H9 (cell line): ENCODE data around the gene RNF103. TPM values are rescaled to one million over a fixed set of nuclear protein-coding genes. Genes with fewer than 3 reads are reported as not detected.

Experiments used
- DNase-seq: peaks from one replicate; pipeline ENCODE4 v3.0.0-alpha.2; 2017
- H2AFZ ChIP-seq: one replicate; pipeline ENCODE4 v1.6.1; 2013; ENCODE audit warnings: mild to moderate bottlenecking, low read length, control low read depth, moderate library complexity
- H2AK5ac ChIP-seq: 2 replicates; pipeline ENCODE4 v1.6.1; 2013; ENCODE audit warnings: low read length, control low read depth, mixed read lengths; ENCODE audit not compliant: insufficient read length
- H2BK120ac ChIP-seq: one replicate; pipeline ENCODE4 v1.6.1; 2013; ENCODE audit warnings: low read depth, mild to moderate bottlenecking, low read length, control low read depth, inconsistent platforms; ENCODE audit not compliant: poor library complexity, severe bottlenecking
- H2BK12ac ChIP-seq: 2 replicates; pipeline ENCODE4 v1.6.1; 2013; ENCODE audit warnings: low read length, control low read depth, mixed read lengths, low read depth; ENCODE audit not compliant: insufficient read length
- H2BK15ac ChIP-seq: 2 replicates; pipeline ENCODE4 v1.6.1; 2013; ENCODE audit warnings: low read depth, low read length, control low read depth
- H2BK20ac ChIP-seq: one replicate; pipeline ENCODE4 v1.6.1; 2013; ENCODE audit warnings: low read depth, mild to moderate bottlenecking, low read length, control low read depth, inconsistent platforms; ENCODE audit not compliant: poor library complexity, severe bottlenecking
- H2BK5ac ChIP-seq: 2 replicates; pipeline ENCODE4 v1.6.1; 2013; ENCODE audit warnings: low read length, control low read depth, mixed read lengths; ENCODE audit not compliant: insufficient read length
- H3K14ac ChIP-seq: 2 replicates; pipeline ENCODE4 v1.6.1; 2013; ENCODE audit warnings: low read length, control low read depth; ENCODE audit not compliant: insufficient read depth
- H3K18ac ChIP-seq: 2 replicates; pipeline ENCODE4 v1.6.1; 2013; ENCODE audit warnings: low read depth, mild to moderate bottlenecking, mixed read lengths, low read length, control low read depth; ENCODE audit not compliant: insufficient read length
- H3K23ac ChIP-seq: 2 replicates; pipeline ENCODE4 v1.6.1; 2013; ENCODE audit warnings: low read length, control low read depth, mixed read lengths, low read depth; ENCODE audit not compliant: insufficient read length
- H3K23me2 ChIP-seq: 2 replicates; pipeline ENCODE4 v1.6.1; 2013; ENCODE audit warnings: low read depth, mild to moderate bottlenecking, mixed read lengths, low read length, control low read depth; ENCODE audit not compliant: insufficient read length, poor library complexity, severe bottlenecking
- H3K27ac ChIP-seq: 2 replicates; pipeline ENCODE4 v1.5.1; 2013; ENCODE audit warnings: low read length, control low read depth, mixed read lengths, low read depth; ENCODE audit not compliant: insufficient read length
- H3K27me3 ChIP-seq: 2 replicates; pipeline ENCODE4 v1.6.1; 2013; ENCODE audit warnings: low read length, control low read depth, inconsistent platforms; ENCODE audit not compliant: insufficient read depth
- H3K4ac ChIP-seq: 2 replicates; pipeline ENCODE4 v1.6.1; 2013; ENCODE audit warnings: low read depth, mild to moderate bottlenecking, control low read depth, inconsistent platforms, low read length, moderate library complexity
- H3K4me1 ChIP-seq: 2 replicates; pipeline ENCODE4 v1.6.1; 2013; ENCODE audit warnings: low read length, control low read depth, inconsistent platforms; ENCODE audit not compliant: insufficient read depth
- H3K4me2 ChIP-seq: 2 replicates; pipeline ENCODE4 v1.6.1; 2013; ENCODE audit warnings: low read length, control low read depth, mixed read lengths; ENCODE audit not compliant: insufficient read length, insufficient read depth
- H3K56ac ChIP-seq: 2 replicates; pipeline ENCODE4 v1.6.1; 2013; ENCODE audit warnings: low read depth, mild to moderate bottlenecking, mixed read lengths, low read length, control low read depth; ENCODE audit not compliant: insufficient read length
- H3K79me1 ChIP-seq: 2 replicates; pipeline ENCODE4 v1.6.1; 2013; ENCODE audit warnings: low read depth, mild to moderate bottlenecking, moderate library complexity, low read length, control low read depth, inconsistent platforms; ENCODE audit not compliant: insufficient read depth, poor library complexity, severe bottlenecking
- H3K79me2 ChIP-seq: 2 replicates; pipeline ENCODE4 v1.6.1; 2013; ENCODE audit warnings: low read length, control low read depth, inconsistent platforms; ENCODE audit not compliant: insufficient read depth
- H3K9ac ChIP-seq: 2 replicates; pipeline ENCODE4 v1.6.1; 2013; ENCODE audit warnings: low read length, control low read depth, mixed read lengths; ENCODE audit not compliant: insufficient read length; ENCODE audit errors: extremely low read depth
- H3K9me3 ChIP-seq: one replicate; pipeline ENCODE4 v1.6.1; 2013; ENCODE audit warnings: low read depth, low read length, inconsistent platforms; ENCODE audit not compliant: control insufficient read depth
- H3T11ph ChIP-seq: one replicate; pipeline ENCODE4 v1.6.1; 2013; ENCODE audit warnings: mild to moderate bottlenecking, low read length, control low read depth, inconsistent platforms
- H4K20me1 ChIP-seq: one replicate; pipeline ENCODE4 v1.6.1; 2013; ENCODE audit not compliant: control insufficient read depth, insufficient read length, insufficient read depth
- H4K5ac ChIP-seq: 2 replicates; pipeline ENCODE4 v1.6.1; 2013; ENCODE audit warnings: low read depth, mild to moderate bottlenecking, mixed read lengths, low read length, control low read depth; ENCODE audit not compliant: insufficient read length
- H4K8ac ChIP-seq: replicated peaks from 2 replicates; pipeline ENCODE4 v1.6.1; 2013; ENCODE audit warnings: low read length, control low read depth, mixed read lengths, low read depth; ENCODE audit not compliant: insufficient read length
- H4K91ac ChIP-seq: 2 replicates; pipeline ENCODE4 v1.6.1; 2013; ENCODE audit warnings: low read depth, mild to moderate bottlenecking, moderate library complexity, mixed read lengths, low read length, control low read depth; ENCODE audit not compliant: insufficient read length
- H3K27ac Mint-ChIP-seq, 3 experiments: 2 replicates in 2 of 3; 3 replicates in 1 of 3; pipeline ENCODE4 v1.8.0; 2020 to 2021; ENCODE audit warnings: mixed read lengths in 3 of 3, mild to moderate bottlenecking in 1 of 3, moderate library complexity in 1 of 3
- H3K27me3 Mint-ChIP-seq: 2 replicates; pipeline ENCODE4 v1.8.0; 2021; ENCODE audit warnings: low read depth, mild to moderate bottlenecking, moderate library complexity, mixed read lengths
- H3K36me3 Mint-ChIP-seq, 3 experiments: 2 replicates in 2 of 3; 3 replicates in 1 of 3; pipeline ENCODE4 v1.8.0; 2020 to 2021; ENCODE audit warnings: low read depth in 3 of 3, mixed read lengths in 3 of 3; ENCODE audit not compliant: insufficient read depth in 1 of 3
- H3K4me1 Mint-ChIP-seq, 2 experiments: 2 replicates each; pipeline ENCODE4 v1.8.0; 2020; ENCODE audit warnings: mixed read lengths in 2 of 2
- H3K4me3 Mint-ChIP-seq, 2 experiments: 2 replicates in 1 of 2; 3 replicates in 1 of 2; pipeline ENCODE4 v1.8.0; 2020 to 2021; ENCODE audit warnings: mild to moderate bottlenecking in 2 of 2, mixed read lengths in 2 of 2, moderate library complexity in 1 of 2
- H3K9me3 Mint-ChIP-seq, 2 experiments: 2 replicates in 1 of 2; 3 replicates in 1 of 2; pipeline ENCODE4 v1.8.0; 2020; ENCODE audit warnings: mild to moderate bottlenecking in 2 of 2, mixed read lengths in 2 of 2, moderate library complexity in 1 of 2
- CTCF ChIP-seq: fragments of 200-600 bp; sonication (generic); conservative IDR thresholded peaks from 3 replicates; pipeline ENCODE4 v1.8.0; 2021; ENCODE audit warnings: antibody characterized with exemption, mild to moderate bottlenecking
- WGBS: extraction: QIAGEN DNeasy Blood & Tissue Kit; methylation state at CpG from one replicate; pipeline ENCODE4 v1.1.7; 2013; ENCODE audit warnings: missing lambda C conversion rate, low lambda C conversion rate, mixed read lengths; ENCODE audit not compliant: insufficient read length; ENCODE audit errors: extremely low coverage; 5-methylcytosine and 5-hydroxymethylcytosine counted together
- total RNA-seq: library from RNA; stranded (reverse); gene quantifications from 2 replicates; pipeline ENCODE4 v1.2.1, GENCODE V29; 2021

Gene RNF103
- total RNA-seq, 1 experiment from 2014 or later, result 7.1 TPM

GRCh38 chr2:86632672-86633071, 9.0 kb upstream of the RNF103 start:
- Histone ChIP-seq H2BK15ac (no peak overlapping the region), H4K5ac (no peak overlapping the region), H3K4me1 (no peaks in the 10 kb centered on the region), H3K9ac (no peak overlapping the region), H3K4ac (no peak overlapping the region), H4K91ac (no peak overlapping the region), H3K18ac (no peak overlapping the region), H2BK5ac (no peak overlapping the region), H3K79me2 (no peaks in the 10 kb centered on the region), H3K14ac (no peak overlapping the region), H3K27me3 (no peaks in the 10 kb centered on the region), H3K23ac (no peak overlapping the region), H3K27ac (no peak overlapping the region), H3K56ac (no peak overlapping the region), H2BK12ac (no peak overlapping the region), H4K8ac (no peak overlapping the region), H3K23me2 (no peaks in the 10 kb centered on the region), H3K4me2 (no peak overlapping the region), H3K79me1 (no peaks in the 10 kb centered on the region), H4K20me1 (no peaks in the 10 kb centered on the region), H2AK5ac (no peak overlapping the region), H2AFZ (no peak overlapping the region), H2BK20ac (no peak overlapping the region), H3T11ph (no peak overlapping the region), H2BK120ac (no peak overlapping the region), H3K9me3 (no peaks in the 10 kb centered on the region)
- Mint-ChIP-seq H3K27ac (no peak overlapping the region), H3K27me3 (peaks cover 1% of the 10 kb centered on the region), H3K4me1 (peaks cover 10 to 18% of the 10 kb centered on the region in 2 experiments), H3K9me3 (no peaks in the 10 kb centered on the region), H3K36me3 (no peaks in the 10 kb centered on the region), H3K4me3 (no peak overlapping the region)
- no CpG with 5 or more reads among the region's 2 CpGs for WGBS
- no peak for TF ChIP-seq CTCF
- DNase-seq, result no peak
